Activated CD4-positive, alpha-beta T cell treated with anti-CD3 and anti-CD28 coated beads, Interleukin-2, amount 50 U/mL, for 4 hours (primary cell): ENCODE data around the gene CORIN.
"Not testable (repeated sequence)": the region's sequence is repeated elsewhere in the genome, so short reads cannot be mapped to it uniquely, and the experiment has no call there.

Source experiments
- DNase-seq, 2 experiments: peaks; one replicate each; pipeline ENCODE4 v3.0.0-alpha.2; 2020

Gene CORIN

DNA sequence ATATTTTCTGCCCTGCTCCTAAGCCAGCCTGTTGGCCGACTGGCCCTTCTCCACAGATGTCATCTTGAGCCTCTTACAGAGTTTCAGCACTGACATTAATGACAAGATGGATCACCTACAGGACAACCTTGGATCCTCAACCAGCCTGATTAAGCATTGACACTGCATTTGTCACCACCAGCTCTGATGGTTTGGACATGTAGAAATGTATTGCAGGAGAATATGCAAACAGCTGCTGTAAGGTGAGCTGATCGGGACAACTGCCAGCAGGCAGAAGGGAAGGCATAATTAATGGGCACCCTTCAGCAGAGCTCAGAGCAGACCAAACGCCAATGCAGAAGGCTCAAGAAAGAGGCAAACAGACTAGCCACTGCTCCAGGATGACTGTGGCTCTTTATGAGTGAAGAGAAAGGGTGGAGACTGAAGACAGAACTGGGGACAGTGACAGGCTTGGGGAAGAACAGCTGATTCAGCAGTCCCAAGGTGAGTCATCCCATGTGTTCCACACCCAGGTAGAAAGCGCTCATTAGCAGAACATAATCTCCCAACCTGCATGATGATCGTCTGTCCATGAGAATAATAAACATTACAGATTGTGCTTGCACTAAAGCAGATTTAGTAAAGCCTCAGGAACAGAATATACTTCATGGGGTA lies 6.7 kb downstream of the CORIN start:
- no peak for DNase-seq

DNA sequence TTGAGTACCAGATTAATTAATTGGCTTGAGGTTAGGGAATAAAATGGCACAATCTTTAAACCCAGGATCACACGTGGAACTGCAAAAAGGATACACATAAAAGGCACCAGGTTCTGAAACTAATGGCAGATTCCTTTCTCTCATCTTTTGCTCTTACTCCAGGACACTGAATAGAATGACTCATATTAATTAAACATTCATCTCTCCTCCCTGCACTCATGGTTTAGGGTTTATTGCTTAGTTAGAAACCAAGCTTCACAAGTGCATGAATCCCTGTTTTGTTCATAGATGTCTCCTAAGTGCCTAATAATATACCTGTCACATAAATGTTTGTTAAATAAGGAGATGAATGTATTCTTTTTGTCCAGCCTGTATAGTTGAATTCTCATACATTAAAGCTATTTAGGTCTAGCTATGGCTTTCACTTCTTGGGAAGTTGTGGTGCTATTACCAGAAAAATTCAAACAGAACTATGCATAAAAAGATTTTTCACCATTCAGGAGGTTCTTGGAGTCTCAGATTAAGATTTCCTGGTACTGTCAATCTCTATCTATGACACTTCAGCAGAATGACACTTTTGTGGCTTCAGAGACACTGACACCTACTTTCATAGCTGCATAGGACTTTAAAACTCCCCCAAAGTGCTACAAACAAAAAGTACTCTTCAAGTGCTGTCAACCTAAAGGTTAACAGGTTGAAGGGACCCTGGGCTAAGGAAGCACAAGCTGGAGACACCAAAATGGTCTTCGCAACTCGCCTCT lies 7.4 kb downstream of the CORIN start:
- no peak for DNase-seq

DNA sequence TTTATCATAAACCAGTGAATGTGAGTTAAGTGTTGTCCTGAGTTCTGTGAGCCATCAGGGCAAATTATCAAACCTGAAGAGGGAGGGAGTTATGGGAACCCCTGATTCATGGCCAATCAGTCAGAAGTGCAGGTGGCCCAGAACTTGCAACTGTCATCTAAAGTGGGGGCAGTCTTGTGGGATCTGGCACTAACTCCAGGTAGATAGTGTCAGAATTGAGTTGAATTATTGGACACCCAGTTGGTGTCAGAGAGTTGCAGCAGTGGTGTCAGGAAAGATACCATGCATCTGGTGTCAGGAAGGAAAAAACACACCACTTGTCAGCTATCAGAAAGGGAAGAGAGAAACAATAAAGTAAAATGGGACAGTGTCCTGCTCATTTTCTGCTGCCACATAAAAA lies 8.4 kb downstream of the CORIN start:
- no peak for DNase-seq

DNA sequence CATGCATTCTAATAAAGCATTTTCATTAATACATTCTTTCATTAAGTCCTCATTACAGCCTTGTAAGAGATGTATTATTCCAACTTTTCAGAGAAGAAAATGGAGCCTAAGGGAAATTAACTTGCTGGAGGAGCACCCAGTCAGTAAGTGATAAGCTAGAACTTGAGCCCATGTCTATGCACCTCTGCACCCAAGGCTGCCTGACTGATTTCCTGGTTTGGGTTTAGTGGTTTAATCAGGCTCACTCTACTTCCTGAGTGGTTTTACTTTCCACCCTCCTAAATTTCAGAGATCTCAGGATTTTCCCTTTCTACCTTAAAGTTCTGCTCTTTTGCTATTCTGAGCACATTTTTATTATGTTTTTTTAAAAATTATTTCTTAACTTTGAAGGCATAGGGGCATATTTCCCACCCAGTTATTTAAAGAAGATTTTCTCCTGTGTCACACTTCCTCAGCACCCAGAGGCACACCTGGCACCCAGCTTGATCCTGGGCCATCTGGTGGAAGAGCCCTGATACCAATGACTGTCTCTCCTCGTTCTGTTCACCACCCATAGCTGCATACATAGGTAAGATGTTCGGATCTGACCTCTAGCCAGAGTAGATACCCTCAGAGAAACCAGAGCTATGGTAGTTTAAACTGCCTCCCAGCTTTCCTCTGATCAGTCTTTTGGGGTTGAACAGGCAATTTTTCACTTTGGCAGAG lies 10.4 kb downstream of the CORIN start:
- DNase-seq, result no peak

DNA sequence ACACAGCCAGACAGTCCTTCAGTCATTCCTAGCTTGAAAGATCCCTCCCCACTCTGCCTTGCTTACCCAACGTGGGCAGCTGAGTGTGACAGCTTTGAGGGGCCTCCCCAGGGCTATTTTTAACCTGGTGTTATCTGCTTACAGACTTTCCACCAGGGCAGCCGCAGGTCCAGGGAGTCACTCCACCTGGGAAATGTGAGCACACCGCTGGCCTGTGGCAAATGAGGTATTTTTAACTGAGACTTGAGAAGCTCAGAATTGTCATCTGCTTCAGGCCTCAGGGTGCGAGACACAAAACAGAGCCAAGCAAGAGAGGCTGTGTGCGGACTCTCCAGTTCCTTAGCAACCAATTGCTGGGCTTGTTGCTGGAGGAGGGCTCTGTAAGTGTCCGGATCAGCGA lies 13.0 kb downstream of the CORIN start:
- no peak for DNase-seq

DNA sequence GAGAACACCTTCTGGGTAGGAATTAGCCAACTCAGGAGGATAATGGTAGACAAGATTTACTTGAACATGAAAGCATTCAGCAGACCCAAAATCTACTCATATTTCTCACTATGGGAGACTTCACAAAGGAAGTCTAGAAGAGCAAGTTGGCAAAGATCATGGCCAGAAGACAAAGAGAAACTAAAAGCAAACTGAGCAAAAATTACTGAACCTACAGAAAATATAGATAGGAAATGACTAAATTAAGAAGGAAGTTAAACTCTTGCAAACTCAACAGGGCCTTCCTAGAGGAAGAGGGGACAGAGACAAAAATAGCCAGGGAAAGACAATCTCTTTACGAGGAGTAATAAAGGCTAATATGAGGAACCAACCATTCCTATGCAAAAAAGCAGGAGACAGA lies 18.7 kb downstream of the CORIN start:
- no peak for DNase-seq

DNA sequence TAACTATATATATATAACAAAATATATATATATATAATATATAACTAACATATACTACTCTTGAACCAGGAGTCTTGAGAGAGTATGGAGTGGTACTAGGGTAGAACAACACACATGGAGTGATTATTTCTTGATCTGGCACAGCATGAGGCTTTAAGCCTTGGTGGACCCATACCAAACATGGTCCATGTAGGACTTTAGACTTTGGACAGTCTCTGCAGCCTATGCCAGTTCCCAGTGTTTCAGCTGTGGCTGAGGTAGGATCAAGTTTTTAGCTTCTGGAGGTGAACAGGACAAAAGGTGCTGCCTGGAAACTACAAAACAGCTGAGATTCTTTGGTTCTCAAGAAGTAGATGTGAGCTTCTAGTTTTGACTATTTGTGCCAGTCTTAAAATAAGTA lies 20.6 kb downstream of the CORIN start:
- DNase-seq, result no peak

DNA sequence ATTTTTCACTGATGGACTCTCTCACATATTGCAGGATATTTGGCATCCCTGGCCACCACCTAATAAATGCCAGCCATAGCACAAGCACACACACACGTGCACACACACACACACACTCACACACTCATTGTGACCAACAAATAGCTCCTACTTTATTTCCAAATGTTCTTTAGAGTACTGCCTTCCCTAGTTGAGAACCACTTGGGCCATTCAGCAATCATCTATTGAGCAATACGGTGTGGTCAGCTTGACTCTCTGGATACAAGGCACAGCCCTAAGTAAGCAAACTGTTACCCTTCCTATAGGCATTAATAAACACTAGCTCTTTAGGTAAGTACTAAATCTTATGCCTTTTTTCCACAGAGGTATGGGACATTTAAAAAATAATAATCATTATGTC lies 21.1 kb downstream of the CORIN start:
- DNase-seq, result no peak

DNA sequence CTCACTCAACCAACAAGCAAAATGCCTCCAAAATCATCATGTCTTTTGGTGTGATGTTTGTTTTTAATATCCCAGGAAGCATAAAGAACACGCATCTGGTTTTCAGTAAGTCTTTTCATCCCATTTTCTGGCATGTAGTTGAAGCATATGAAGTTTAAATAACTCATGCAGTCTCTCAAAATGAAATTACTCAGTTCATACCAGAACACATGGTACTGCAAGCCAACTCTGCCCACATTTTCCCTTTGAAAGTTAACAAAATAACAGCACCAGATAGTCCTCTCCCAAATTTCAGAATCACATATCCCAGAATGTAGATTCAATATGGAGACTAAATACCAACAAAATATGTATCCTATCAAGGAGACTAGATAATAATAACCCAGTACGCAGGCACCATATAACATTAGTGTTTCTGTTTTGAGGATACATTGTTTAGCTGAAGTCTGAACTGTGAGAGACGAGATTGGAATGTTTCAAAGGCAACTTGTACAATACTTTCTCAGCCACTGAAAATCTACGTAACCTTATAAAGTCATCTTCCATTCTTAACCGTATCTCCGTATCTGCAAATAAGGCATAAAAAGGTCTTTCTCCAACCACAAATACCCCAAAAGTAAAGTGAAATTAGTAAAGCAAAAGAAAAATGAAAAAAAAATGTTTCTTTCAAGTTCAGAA lies 23.1 kb downstream of the CORIN start:
- DNase-seq, result no peak

DNA sequence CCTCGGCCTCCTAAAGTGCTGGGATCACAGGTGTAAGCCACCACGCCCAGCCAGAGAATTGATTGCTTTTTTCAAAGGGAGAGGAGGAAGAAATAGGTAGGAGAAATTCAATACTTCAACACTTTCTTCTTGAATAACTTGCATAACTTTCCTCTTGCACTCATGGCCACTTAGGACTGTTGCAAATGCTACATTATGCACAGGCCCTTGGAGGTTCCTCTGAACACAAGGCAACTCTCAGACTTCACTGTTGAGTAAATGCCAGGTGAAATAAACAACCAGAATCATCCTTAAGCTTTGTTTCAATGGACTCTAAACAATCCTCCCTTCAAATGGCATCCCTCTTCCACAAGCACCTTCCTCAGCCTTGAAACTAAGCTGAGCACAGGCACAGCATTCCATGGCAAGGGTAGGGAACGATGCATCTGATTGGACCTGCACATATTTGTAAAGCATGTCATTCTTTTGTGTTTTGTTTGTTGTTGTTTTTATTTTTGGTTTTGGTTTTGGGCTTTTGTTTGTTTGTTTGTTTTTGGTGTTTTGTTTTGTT lies 28.1 kb downstream of the CORIN start:
- no peak for DNase-seq

DNA sequence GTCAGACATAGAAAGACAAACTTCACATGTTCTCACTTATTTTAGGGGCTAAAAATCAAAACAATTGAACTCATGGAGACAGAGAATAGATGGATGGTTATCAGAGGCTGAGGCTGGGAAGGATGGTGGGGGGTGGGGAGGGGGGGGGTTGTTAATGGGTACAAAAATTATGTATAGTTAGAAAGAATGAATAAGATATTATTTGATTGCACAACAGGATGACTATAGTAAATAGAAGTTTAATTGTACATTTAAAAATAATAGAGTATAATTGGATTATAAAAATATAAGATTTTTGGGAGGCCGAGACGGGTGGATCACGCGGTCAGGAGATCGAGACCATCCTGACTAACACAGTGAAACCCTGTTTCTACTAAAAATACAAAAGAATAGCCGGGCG lies 33.3 kb downstream of the CORIN start:
- DNase-seq, result no peak

DNA sequence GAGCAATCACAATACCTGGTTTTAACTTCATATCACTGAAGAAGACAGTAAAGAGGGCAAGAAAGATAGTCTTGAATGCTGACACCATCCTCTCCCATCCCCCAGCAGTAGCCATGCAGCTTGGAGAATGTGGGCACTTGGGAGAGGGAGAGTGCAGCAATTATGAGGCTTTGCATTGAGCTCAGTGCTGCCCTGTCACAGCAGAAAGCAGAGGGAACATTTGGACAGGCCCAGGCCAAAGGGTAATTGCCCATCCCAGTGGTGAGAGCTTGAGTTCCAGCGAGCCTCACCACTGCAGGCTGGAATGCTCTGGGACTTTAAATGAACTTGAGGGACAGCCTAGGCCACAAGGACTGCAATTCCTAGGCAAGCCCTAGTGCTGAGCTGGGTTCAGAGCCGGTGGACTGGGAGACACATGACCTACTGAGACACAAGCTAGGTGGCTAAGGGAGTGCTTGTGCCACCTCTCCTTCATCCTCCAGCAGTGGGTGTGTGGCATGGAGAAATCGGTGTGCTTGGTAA lies 36.3 kb downstream of the CORIN start:
- no peak for DNase-seq

DNA sequence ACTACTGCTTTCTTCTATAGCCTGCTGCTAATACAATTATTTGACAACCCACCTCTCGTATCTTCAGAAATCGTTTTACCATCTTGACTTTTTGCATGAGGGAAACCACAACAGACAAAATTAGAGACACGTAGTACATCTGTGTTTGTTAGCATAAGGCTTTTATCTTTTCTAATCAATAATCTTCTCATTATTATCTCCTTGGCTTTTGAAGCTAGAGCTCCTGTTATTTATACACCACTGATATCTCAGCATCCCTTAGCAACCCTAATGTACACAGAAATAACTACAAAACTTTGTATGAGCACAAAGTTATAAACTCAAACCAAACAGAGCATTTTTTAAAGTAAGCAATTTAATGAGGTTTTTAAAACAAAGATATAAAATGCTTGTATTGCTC lies 39.7 kb downstream of the CORIN start:
- no peak for DNase-seq

DNA sequence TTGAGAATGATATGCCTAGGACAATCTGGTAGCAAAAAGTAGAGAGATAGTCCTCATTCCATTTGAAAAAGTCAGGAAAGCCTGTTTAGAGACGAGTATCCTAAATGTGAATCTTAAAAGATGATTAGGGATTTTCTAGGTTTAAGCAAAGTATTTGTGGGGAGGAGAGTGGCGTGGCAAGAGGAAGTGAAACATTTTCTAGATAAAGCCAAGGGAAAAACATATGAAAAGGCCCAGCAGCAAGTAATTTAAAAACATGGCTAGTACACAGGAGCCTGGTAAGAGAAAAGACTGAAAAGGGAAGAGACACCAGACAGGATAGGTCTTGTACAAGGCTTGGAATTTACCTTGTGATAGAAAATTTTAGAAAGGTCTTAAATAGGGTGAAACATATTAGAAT lies 45.9 kb downstream of the CORIN start:
- DNase-seq, result no peak

DNA sequence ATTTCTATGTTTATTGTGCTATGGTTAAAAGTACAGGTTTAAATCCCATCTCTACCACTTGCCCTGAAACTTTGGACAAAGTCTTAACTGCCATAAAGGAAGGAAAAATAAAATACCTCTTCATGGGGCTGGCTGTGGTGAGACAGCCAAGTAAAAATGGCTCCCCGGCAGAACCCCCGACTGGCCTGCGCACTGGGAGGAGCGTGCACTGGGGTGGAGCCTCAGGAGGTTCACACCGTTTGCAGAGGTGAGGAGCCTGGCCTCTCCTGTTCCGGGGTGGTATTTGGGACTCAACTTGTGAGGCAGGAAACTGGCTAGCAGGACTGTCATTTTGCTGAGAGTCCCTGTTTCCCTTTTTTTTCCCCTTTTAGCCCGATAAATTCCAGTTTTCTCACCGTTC lies 47.8 kb downstream of the CORIN start:
- DNase-seq, result no peak

DNA sequence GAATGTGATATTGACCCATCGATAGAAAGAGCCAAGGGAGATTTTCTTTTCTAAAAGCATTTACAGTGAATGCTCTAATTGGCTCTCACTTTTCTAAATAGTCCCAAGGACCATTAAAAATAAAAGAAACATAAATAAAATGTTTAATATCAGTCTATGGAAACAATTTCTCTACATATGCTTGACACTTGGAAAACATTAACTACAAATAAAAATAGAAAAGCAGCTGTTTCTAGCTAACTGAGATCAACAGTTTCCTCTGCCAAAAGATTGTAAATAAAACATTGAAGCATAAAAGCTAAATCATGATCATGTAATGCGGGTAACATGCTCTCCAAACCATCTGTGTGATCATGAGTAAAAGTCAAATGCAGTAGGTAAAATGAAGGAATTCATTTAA lies 49.7 kb downstream of the CORIN start:
- DNase-seq, result no peak

DNA sequence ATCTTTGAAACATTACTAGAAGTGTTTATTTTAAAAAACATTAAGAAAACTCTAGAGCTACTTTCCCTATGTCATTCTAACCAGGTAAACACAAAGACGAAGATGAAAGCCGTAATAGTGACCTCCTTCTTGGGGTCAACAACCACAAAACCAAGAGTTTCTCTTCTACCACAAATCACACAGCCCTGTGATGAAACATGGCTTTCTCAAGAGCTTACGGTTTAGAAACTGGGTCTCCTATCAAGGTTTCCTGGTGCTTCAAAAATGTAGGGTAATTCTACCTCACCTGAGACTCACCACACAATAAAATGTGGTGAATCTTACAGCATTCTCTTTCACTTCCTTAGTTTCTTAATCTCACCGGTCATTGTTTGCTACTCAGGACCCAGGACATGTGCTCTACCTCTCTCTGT lies 50.9 kb downstream of the CORIN start:
- no peak for DNase-seq

DNA sequence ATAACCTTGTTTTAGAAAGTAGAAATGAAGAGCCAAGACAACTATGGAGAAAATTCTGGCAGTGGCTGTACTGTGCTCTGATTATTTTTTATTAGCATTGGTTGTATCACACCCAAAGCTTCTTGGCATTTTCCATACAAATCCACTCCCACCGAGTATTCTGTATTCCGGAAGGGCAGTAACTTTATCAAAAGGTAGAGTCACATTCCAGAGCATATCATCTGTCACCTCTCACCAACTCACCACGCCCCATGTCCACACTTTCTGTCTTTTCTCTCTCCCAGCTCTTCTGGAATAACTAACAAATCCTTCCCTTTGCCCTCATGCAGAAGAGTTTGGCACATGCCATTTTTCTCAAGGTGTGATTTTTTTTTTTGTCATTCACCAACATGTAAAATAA lies 52.7 kb downstream of the CORIN start:
- no peak for DNase-seq

DNA sequence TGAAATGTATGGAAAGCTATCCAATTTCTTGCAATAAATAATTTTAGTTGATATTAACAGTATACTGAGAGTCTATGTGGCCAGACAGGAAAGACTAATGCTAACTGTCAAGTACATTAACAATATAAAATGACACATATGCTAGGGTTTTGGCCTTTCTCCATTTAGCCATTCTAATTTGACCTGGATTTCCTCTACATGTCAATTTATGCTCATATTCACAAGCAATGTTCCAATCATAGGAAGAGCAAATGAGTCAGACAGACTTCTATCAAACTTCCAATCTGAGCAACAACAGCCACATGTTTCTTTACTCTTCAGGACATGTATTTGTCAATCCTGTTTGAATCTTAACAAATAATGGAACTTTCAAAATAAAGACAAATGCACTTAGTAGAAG lies 53.6 kb downstream of the CORIN start:
- DNase-seq, result no peak

DNA sequence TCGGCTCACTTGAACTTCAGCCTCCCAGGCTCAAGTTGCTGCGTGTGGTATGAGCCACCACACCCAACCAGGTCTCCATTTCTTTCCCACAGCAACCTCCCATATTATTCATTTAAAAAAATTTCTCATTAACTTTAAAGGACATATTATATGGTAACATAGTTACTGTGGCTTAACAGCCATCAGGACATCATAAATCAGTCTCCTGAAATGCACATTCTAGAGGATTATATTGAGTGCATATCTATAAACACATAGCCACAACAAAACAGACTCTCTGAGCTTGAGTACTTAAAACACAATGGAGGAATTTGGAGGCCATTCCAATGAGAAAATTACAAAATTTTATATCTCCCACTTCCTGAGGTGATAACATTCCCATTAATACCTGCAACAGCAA lies 61.5 kb downstream of the CORIN start:
- DNase-seq, result no peak

DNA sequence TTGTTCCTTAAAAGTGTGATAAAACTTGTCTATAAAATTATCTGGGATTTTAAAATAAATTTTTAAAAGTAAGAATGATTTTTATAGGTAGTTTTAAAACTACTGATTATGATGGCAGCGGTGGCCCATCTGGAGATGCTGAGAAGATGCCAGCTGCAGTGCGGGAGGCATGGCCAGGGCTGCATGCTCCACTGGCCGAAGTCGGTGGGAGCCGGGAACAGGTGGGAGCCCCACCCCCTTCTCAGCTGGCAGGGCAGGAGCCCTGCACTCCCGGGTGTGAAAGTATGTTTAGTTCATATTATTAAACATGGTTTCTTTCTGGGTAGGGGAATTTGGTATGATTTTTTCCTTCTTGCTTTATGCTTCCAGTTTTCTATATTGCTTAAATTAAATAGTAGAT lies 63.8 kb downstream of the CORIN start:
- DNase-seq, result no peak

DNA sequence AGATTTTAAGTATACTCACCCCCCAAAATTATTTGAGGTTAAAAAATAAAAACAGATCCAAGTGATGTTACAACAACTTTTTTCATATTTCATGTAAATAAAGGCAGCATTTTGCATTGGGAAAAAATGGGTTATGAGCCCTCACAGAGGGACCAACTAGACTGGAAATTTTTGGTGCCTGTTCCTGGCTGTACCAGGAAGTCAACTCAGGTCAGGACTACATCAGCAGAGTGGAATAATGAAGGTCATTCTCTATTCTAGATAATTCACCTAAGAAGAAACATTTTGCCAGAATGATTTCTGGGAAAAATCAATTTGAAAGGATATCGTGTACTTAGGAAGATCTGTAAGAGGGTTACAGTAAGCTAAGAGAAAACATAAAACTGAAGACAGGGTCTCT lies 66.8 kb downstream of the CORIN start:
- DNase-seq, result no peak

DNA sequence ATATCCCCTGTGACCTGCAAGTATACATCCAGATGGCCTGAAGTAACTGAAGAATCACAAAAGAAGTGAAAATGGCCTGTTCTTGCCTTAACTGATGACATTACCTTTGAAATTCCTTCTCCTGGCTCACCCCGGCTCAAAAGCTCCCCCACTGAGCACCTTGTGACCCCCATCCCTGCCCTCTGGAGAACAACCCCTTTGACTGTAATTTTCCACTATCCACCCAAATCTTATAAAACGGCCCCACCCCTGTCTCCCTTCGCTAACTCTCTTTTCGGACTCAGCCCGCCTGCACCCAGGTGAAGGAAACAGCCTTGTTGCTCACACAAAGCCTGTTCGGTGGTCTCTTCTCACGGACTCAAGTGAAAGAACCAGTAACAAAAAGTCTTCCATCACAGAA lies 69.9 kb downstream of the CORIN start:
- DNase-seq, result not testable (repeated sequence)
